Natural killer cell treated with Interleukin-12 subunit alpha and Interleukin-12 subunit beta and Interleukin-15 and Interleukin-18, amount 100 ng/mL, for 72 hours (primary cell): Measurements from ENCODE around the gene ZSCAN22. TPM values are rescaled to one million over a fixed set of nuclear protein-coding genes. Genes with fewer than 3 reads are reported as not detected.
"Not testable (repeated sequence)": the region's sequence is repeated elsewhere in the genome, so short reads cannot be mapped to it uniquely, and the experiment has no call there.

Source experiments
- ATAC-seq, 2 donors: fragments of 150-1000 bp; cut with Tn5 transposase in 1 of 2; sonication (Bioruptor Pico), chemical (Tn5 transposase) in 1 of 2; 2 replicates each; pipeline ENCODE4 v1.10.0; 2021
- DNase-seq: peaks from one replicate; pipeline ENCODE4 v3.0.0; 2022; ENCODE audit warnings: low spot score
- H3K27ac Mint-ChIP-seq, 2 donors: 1 replicate in 1 of 2; 2 replicates in 1 of 2; pipeline ENCODE4 v1.8.0; 2022; ENCODE audit warnings: mixed read lengths in 2 of 2, mild to moderate bottlenecking in 1 of 2, moderate library complexity in 1 of 2
- H3K27me3 Mint-ChIP-seq, 2 donors: 1 replicate in 1 of 2; 2 replicates in 1 of 2; pipeline ENCODE4 v1.8.0; 2022; ENCODE audit warnings: mixed read lengths in 2 of 2
- H3K36me3 Mint-ChIP-seq: one replicate; pipeline ENCODE4 v1.8.0; 2022; ENCODE audit warnings: mixed read lengths
- H3K4me1 Mint-ChIP-seq, 2 donors: 1 replicate in 1 of 2; 2 replicates in 1 of 2; pipeline ENCODE4 v1.8.0; 2022; ENCODE audit warnings: low read depth in 2 of 2, mixed read lengths in 2 of 2, mild to moderate bottlenecking in 1 of 2
- H3K4me3 Mint-ChIP-seq: one replicate; pipeline ENCODE4 v1.8.0; 2022; ENCODE audit warnings: mixed read lengths
- H3K9me3 Mint-ChIP-seq: 2 replicates; pipeline ENCODE4 v1.8.0; 2022; ENCODE audit warnings: mixed read lengths
- total RNA-seq, 2 donors: library from RNA; stranded (reverse); gene quantifications; one replicate each; pipeline ENCODE4 v1.2.3, GENCODE V29; 2022

Gene ZSCAN22
- total RNA-seq, 2 donors from 2014 or later, result 5.9 to 6.1 TPM

GRCh38 chr19:58305065-58305931, 21.5 kb upstream of the ZSCAN22 start, which contains the start of gene ERVK3-1:
ERVK3-1 (plus strand) TSS chr19:58305377; CDS start chr19:58312169, 6,792 bp downstream.
- peaks cover 52% of the 10 kb centered on the region for H3K36me3 Mint-ChIP-seq

GRCh38 chr19:58305932-58306323, 20.9 kb upstream of the ZSCAN22 start:
- Mint-ChIP-seq H3K4me3 (peak overlapping the region; percentile 99), H3K9me3 (no peaks in the 10 kb centered on the region), H3K4me1 (peaks cover 29 to 43% of the 10 kb centered on the region in 2 donors), H3K27ac (peak overlapping the region; percentile 97 to 98), H3K27me3 (no peaks in the 10 kb centered on the region), H3K36me3 (peaks cover 49% of the 10 kb centered on the region)
- ATAC-seq (no peak), DNase-seq (no peak)

More at GRCh38 chr19:58305065-58305931, 21.5 kb upstream of the ZSCAN22 start, which contains the start of gene ERVK3-1:
- peak within 1 kb of the TSS; percentile 99 for H3K4me3 Mint-ChIP-seq
- peaks cover 29 to 46% of the 10 kb centered on the region in 2 donors for H3K4me1 Mint-ChIP-seq
- peak within 1 kb of the TSS; percentile 97 to 98 for H3K27ac Mint-ChIP-seq
- no peaks in the 10 kb centered on the region for H3K27me3 Mint-ChIP-seq
- ATAC-seq (peak; percentile 99 to 100), DNase-seq (peak; percentile 98)
- H3K9me3 Mint-ChIP-seq, result no peaks in the 10 kb centered on the region

- H3K27me3 Mint-ChIP-seq, result no peaks in the 10 kb centered on the region
- ATAC-seq (no peak), DNase-seq (no peak)
- peaks cover 64% of the 10 kb centered on the region for H3K36me3 Mint-ChIP-seq
- no peak overlapping the region for H3K27ac Mint-ChIP-seq
- H3K4me1 Mint-ChIP-seq, result peaks cover 33 to 47% of the 10 kb centered on the region in 2 donors
- no peaks in the 10 kb centered on the region for H3K9me3 Mint-ChIP-seq
- H3K4me3 Mint-ChIP-seq, result no peak overlapping the region
Measured at GRCh38 chr19:58307736-58308135, 19.1 kb upstream of the ZSCAN22 start.

- H3K27ac Mint-ChIP-seq, H3K4me3 Mint-ChIP-seq, ATAC-seq, DNase-seq, H3K9me3 Mint-ChIP-seq, H3K27me3 Mint-ChIP-seq: not testable (repeated sequence)
- Mint-ChIP-seq H3K36me3 (peaks cover 73% of the 10 kb centered on the region), H3K4me1 (peaks cover 20 to 40% of the 10 kb centered on the region in 2 donors)
Measured at GRCh38 chr19:58310685-58311084, 16.1 kb upstream of the ZSCAN22 start.

- Mint-ChIP-seq H3K9me3 (no peaks in the 10 kb centered on the region), H3K36me3 (peaks cover 66% of the 10 kb centered on the region), H3K4me1 (peaks cover 13 to 34% of the 10 kb centered on the region in 2 donors), H3K27ac (no peak overlapping the region), H3K4me3 (no peak overlapping the region), H3K27me3 (no peaks in the 10 kb centered on the region)
- DNase-seq, result no peak
- ATAC-seq, result no peak
Measured at GRCh38 chr19:58311345-58311865, 15.4 kb upstream of the ZSCAN22 start.

GRCh38 chr19:58315580-58315979, 11.2 kb upstream of the ZSCAN22 start:
- no peaks in the 10 kb centered on the region for H3K27me3 Mint-ChIP-seq
- H3K4me3 Mint-ChIP-seq, result no peak overlapping the region
- peaks cover 34% of the 10 kb centered on the region for H3K36me3 Mint-ChIP-seq
- H3K4me1 Mint-ChIP-seq, result peaks cover 4 to 9% of the 10 kb centered on the region in 2 donors
- no peak overlapping the region for H3K27ac Mint-ChIP-seq
- ATAC-seq, result no peak
- no peaks in the 10 kb centered on the region for H3K9me3 Mint-ChIP-seq
- DNase-seq, result no peak

- Mint-ChIP-seq H3K9me3 (no peaks in the 10 kb centered on the region), H3K36me3 (peaks cover 19% of the 10 kb centered on the region), H3K27me3 (no peaks in the 10 kb centered on the region), H3K4me3 (no peak overlapping the region), H3K27ac (no peak overlapping the region), H3K4me1 (peaks cover 0 to 4% of the 10 kb centered on the region in 2 donors)
- no peak for ATAC-seq
- DNase-seq, result no peak
Measured at GRCh38 chr19:58317476-58318072, 9.2 kb upstream of the ZSCAN22 start.

- H3K27me3 Mint-ChIP-seq, result no peaks in the 10 kb centered on the region
- H3K4me3 Mint-ChIP-seq, result no peak overlapping the region
- no peak overlapping the region for H3K27ac Mint-ChIP-seq
- H3K4me1 Mint-ChIP-seq, result peaks cover 0 to 4% of the 10 kb centered on the region in 2 donors
- DNase-seq (no peak), ATAC-seq (peak in 1 of 2 donors; percentile 63)
- H3K9me3 Mint-ChIP-seq, result no peaks in the 10 kb centered on the region
- H3K36me3 Mint-ChIP-seq, result peaks cover 18% of the 10 kb centered on the region
Measured at GRCh38 chr19:58318297-58318696, 8.5 kb upstream of the ZSCAN22 start.

GRCh38 chr19:58319241-58319640, 7.6 kb upstream of the ZSCAN22 start:
- DNase-seq, result no peak
- no peak overlapping the region for H3K27ac Mint-ChIP-seq
- H3K36me3 Mint-ChIP-seq, result peaks cover 12% of the 10 kb centered on the region
- ATAC-seq, result peak in 1 of 2 donors; percentile 25
- H3K4me1 Mint-ChIP-seq, result peaks cover 0 to 4% of the 10 kb centered on the region in 2 donors
- no peak overlapping the region for H3K4me3 Mint-ChIP-seq
- no peaks in the 10 kb centered on the region for H3K9me3 Mint-ChIP-seq
- no peaks in the 10 kb centered on the region for H3K27me3 Mint-ChIP-seq

- DNase-seq (no peak), ATAC-seq (no peak)
- H3K4me3 Mint-ChIP-seq, result no peak overlapping the region
- no peaks in the 10 kb centered on the region for H3K9me3 Mint-ChIP-seq
- H3K27me3 Mint-ChIP-seq, result no peaks in the 10 kb centered on the region
- H3K27ac Mint-ChIP-seq, result no peak overlapping the region
- H3K36me3 Mint-ChIP-seq, result peaks cover 4% of the 10 kb centered on the region
- no peaks in the 10 kb centered on the region for H3K4me1 Mint-ChIP-seq
Measured at GRCh38 chr19:58325311-58326022, 1.3 kb upstream of the ZSCAN22 start.

- Mint-ChIP-seq H3K4me1 (peaks cover 4 to 5% of the 10 kb centered on the region in 2 donors), H3K27ac (no peak overlapping the region), H3K36me3 (peaks cover 4% of the 10 kb centered on the region), H3K4me3 (no peak overlapping the region), H3K9me3 (no peaks in the 10 kb centered on the region), H3K27me3 (no peaks in the 10 kb centered on the region)
- ATAC-seq (peak in 1 of 2 donors; percentile 53), DNase-seq (no peak)
Measured at GRCh38 chr19:58326501-58326913, 287 bp upstream of the ZSCAN22 start.

- H3K4me1 Mint-ChIP-seq, result peaks cover 4 to 5% of the 10 kb centered on the region in 2 donors
- no peaks in the 10 kb centered on the region for H3K27me3 Mint-ChIP-seq
- no peaks in the 10 kb centered on the region for H3K9me3 Mint-ChIP-seq
- DNase-seq, result no peak
- no peak overlapping the region for H3K27ac Mint-ChIP-seq
- H3K36me3 Mint-ChIP-seq, result no peaks in the 10 kb centered on the region
- no peak for ATAC-seq
- H3K4me3 Mint-ChIP-seq, result no peak overlapping the region
Measured at GRCh38 chr19:58328999-58329398, 2.2 kb downstream of the ZSCAN22 start.

GRCh38 chr19:58330458-58330857, 3.7 kb downstream of the ZSCAN22 start:
- H3K9me3 Mint-ChIP-seq, result no peaks in the 10 kb centered on the region
- H3K36me3 Mint-ChIP-seq, result no peaks in the 10 kb centered on the region
- ATAC-seq (no peak), DNase-seq (no peak)
- peaks cover 5 to 6% of the 10 kb centered on the region in 2 donors for H3K4me1 Mint-ChIP-seq
- H3K27ac Mint-ChIP-seq, result no peak overlapping the region
- no peaks in the 10 kb centered on the region for H3K27me3 Mint-ChIP-seq
- H3K4me3 Mint-ChIP-seq, result no peak overlapping the region
